Measurements from ENCODE around the gene GPHA2.

GPHA2 gene

DNA sequence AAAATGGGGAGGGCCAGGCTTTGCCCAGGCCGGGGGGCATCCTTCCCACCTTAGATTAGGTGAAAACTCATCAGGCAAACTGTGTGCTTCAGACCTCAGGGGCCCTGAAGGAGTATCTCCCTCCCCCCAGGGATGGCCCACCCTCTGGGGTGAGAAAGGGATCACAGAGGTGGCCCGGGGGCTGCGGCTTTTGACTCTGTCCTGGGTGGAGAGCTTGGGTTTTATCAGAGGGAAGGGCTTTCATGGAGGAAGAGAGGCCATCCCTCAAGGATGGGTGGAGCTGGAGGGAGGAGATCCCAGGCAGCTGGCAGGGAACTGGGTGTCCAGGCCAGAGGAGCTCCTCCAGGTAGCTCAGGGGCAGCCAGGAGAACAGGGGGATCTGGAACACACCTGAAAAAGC lies 14.3 kb downstream of the GPHA2 start:
- Histone ChIP-seq H3F3A (ENCODE audit: insufficient read depth) (peaks cover 6% of the 10 kb centered on the region), H3K79me2 (ENCODE audit: insufficient read depth, low read length) (peaks cover 3% of the 10 kb centered on the region; the same call in 1 of the 2 replicates), H3K36me3 (ENCODE audit: low read length) (no peaks in the 10 kb centered on the region), H3K27me3 (ENCODE audit: low read length) (no peaks in the 10 kb centered on the region), H3K4me3 (ENCODE audit: insufficient read depth, low read length, poor library complexity, severe bottlenecking) (no peak overlapping the region), H3K9me3 (ENCODE audit: insufficient read depth, low read length) (no peaks in the 10 kb centered on the region), H3K9me2 (replicated peaks; ENCODE audit: insufficient read depth, low read length) (no peaks in the 10 kb centered on the region), H2AFZ (ENCODE audit: low read depth, low read length, severe bottlenecking) (no peak overlapping the region), H4K20me1 (ENCODE audit: low read depth, low read length) (no peaks in the 10 kb centered on the region), H3K9ac (ENCODE audit: low read length) (no peak overlapping the region), H3K27ac (ENCODE audit: low read depth, low read length) (no peak overlapping the region), H3K4me2 (ENCODE audit: low read depth, low read length, poor library complexity, severe bottlenecking) (no peak overlapping the region)
- TF ChIP-seq EZH2phosphoT487 (conservative IDR thresholded peaks at IDR 0.05; ENCODE audit: low read length), result no peak
- TF ChIP-seq, protein P1, sequence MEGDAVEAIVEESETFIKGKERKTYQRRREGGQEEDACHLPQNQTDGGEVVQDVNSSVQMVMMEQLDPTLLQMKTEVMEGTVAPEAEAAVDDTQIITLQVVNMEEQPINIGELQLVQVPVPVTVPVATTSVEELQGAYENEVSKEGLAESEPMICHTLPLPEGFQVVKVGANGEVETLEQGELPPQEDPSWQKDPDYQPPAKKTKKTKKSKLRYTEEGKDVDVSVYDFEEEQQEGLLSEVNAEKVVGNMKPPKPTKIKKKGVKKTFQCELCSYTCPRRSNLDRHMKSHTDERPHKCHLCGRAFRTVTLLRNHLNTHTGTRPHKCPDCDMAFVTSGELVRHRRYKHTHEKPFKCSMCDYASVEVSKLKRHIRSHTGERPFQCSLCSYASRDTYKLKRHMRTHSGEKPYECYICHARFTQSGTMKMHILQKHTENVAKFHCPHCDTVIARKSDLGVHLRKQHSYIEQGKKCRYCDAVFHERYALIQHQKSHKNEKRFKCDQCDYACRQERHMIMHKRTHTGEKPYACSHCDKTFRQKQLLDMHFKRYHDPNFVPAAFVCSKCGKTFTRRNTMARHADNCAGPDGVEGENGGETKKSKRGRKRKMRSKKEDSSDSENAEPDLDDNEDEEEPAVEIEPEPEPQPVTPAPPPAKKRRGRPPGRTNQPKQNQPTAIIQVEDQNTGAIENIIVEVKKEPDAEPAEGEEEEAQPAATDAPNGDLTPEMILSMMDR (IDR thresholded peaks at IDR 0.05; ENCODE audit: insufficient read depth, low read length, poor library complexity, severe bottlenecking), result no peak

- H3K4me2 ChIP-seq (ENCODE audit: low read depth, low read length, poor library complexity, severe bottlenecking), result no peak overlapping the region
- no peak for TF ChIP-seq EZH2phosphoT487 (conservative IDR thresholded peaks at IDR 0.05; ENCODE audit: low read length)
- TF ChIP-seq, protein P1 (IDR thresholded peaks at IDR 0.05; ENCODE audit: insufficient read depth, low read length, poor library complexity, severe bottlenecking), result no peak
- H3K79me2 ChIP-seq (ENCODE audit: insufficient read depth, low read length), result peaks cover 10% of the 10 kb centered on the region; the same call in 1 of the 2 replicates
- no peaks in the 10 kb centered on the region for H4K20me1 ChIP-seq (ENCODE audit: low read depth, low read length)
- no peaks in the 10 kb centered on the region for H3K27me3 ChIP-seq (ENCODE audit: low read length)
- no peak overlapping the region for H3K27ac ChIP-seq (ENCODE audit: low read depth, low read length)
- no peaks in the 10 kb centered on the region for H3K9me2 ChIP-seq (replicated peaks; ENCODE audit: insufficient read depth, low read length)
- no peaks in the 10 kb centered on the region for H3K36me3 ChIP-seq (ENCODE audit: low read length)
- peaks cover 6% of the 10 kb centered on the region for H3F3A ChIP-seq (ENCODE audit: insufficient read depth)
- H2AFZ ChIP-seq (ENCODE audit: low read depth, low read length, severe bottlenecking), result no peak overlapping the region
- no peak overlapping the region for H3K4me3 ChIP-seq (ENCODE audit: insufficient read depth, low read length, poor library complexity, severe bottlenecking)
- H3K9me3 ChIP-seq (ENCODE audit: insufficient read depth, low read length), result no peaks in the 10 kb centered on the region
- no peak overlapping the region for H3K9ac ChIP-seq (ENCODE audit: low read length)
Observed at GRCh38 chr11:64920124-64920523, 15.6 kb downstream of the GPHA2 start.

DNA sequence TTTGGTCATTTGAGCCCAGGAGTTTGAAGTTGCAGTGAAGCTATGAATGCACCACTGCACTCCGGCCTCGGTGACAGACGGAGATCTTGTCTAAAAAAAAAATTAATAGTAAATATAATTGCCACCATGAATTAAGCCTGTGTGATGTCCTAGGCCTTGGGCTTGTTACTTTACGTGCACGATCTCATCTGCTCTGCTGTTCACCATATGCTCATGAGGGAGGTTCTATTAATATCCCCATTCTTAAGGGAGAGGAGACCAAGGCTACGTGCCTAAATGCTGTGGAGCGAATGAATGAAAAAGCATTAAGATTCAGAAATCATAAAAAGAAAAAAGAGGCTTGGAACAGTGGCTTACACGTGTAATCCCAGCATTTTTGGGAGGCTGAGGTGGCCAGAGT lies 16.1 kb downstream of the GPHA2 start:
- Histone ChIP-seq H3K4me3 (ENCODE audit: insufficient read depth, low read length, poor library complexity, severe bottlenecking) (no peak overlapping the region), H3K9ac (ENCODE audit: low read length) (no peak overlapping the region)

More for the DNA sequence above, 16.1 kb downstream of the GPHA2 start:
- Histone ChIP-seq H2AFZ (ENCODE audit: low read depth, low read length, severe bottlenecking) (no peak overlapping the region), H3K27ac (ENCODE audit: low read depth, low read length) (no peak overlapping the region), H4K20me1 (ENCODE audit: low read depth, low read length) (no peaks in the 10 kb centered on the region), H3K27me3 (ENCODE audit: low read length) (no peaks in the 10 kb centered on the region), H3K9me3 (ENCODE audit: insufficient read depth, low read length) (no peaks in the 10 kb centered on the region), H3K36me3 (ENCODE audit: low read length) (no peaks in the 10 kb centered on the region), H3K9me2 (replicated peaks; ENCODE audit: insufficient read depth, low read length) (no peaks in the 10 kb centered on the region), H3K79me2 (ENCODE audit: insufficient read depth, low read length) (peaks cover 10% of the 10 kb centered on the region; the same call in 1 of the 2 replicates), H3F3A (ENCODE audit: insufficient read depth) (peaks cover 6% of the 10 kb centered on the region), H3K4me2 (ENCODE audit: low read depth, low read length, poor library complexity, severe bottlenecking) (no peak overlapping the region)
- TF ChIP-seq, protein P1 (IDR thresholded peaks at IDR 0.05; ENCODE audit: insufficient read depth, low read length, poor library complexity, severe bottlenecking), result no peak
- no peak for TF ChIP-seq EZH2phosphoT487 (conservative IDR thresholded peaks at IDR 0.05; ENCODE audit: low read length)

Measured in SU-DHL-6 (cell line).